Measurements from ENCODE around the gene DISC1. TPM values are rescaled to one million over a fixed set of nuclear protein-coding genes. Genes with fewer than 3 reads are reported as not detected.
"Not testable (repeated sequence)": the region's sequence is repeated elsewhere in the genome, so short reads cannot be mapped to it uniquely, and the experiment has no call there.

Gene DISC1
- total and polyA plus RNA-seq, 7 experiments from 2014 or later = 7.8 to 33.8 (median 17.1) TPM

GRCh38 chr1:231584921-231585320 lies 41.7 kb upstream of the DISC1 start:
- ChIA-PET CTCF (interaction anchor here (1.9 kb wide), 1 partner anchor 228 kb away, joined by 7 read pairs; no protein-coding TSS in a partner anchor), POLR2A (no interaction called here)
- Mint-ChIP-seq H3K27ac (no peak overlapping the region), H3K4me1 (no peaks in the 10 kb centered on the region), H3K9me3 (no peaks in the 10 kb centered on the region), H3K27me3 (no peaks in the 10 kb centered on the region), H3K4me3 (no peak overlapping the region), H3K36me3 (no peaks in the 10 kb centered on the region)
- ATAC-seq = no peak
- Histone ChIP-seq H3K4me1 (ENCODE audit: control insufficient read depth in 2 of 2, insufficient read depth in 2 of 2, low read length in 2 of 2) (no peaks in the 10 kb centered on the region), H3K9me3 (ENCODE audit: control insufficient read depth in 2 of 3, low read length in 3 of 3) (no peaks in the 10 kb centered on the region), H3K4me3 (ENCODE audit: low read length) (no peak overlapping the region), H3K27me3 (ENCODE audit: control insufficient read depth in 2 of 2, insufficient read depth in 2 of 2, low read length in 2 of 2) (no peaks in the 10 kb centered on the region), H3K36me3 (ENCODE audit: control insufficient read depth in 2 of 3, insufficient read depth in 3 of 3, low read length in 3 of 3) (no peaks in the 10 kb centered on the region), H3K27ac (ENCODE audit: low read depth, low read length) (no peak overlapping the region)
- no peak for DNase-seq
- intact Hi-C loops (cut with micrococcal nuclease) = no loop called here

DNA sequence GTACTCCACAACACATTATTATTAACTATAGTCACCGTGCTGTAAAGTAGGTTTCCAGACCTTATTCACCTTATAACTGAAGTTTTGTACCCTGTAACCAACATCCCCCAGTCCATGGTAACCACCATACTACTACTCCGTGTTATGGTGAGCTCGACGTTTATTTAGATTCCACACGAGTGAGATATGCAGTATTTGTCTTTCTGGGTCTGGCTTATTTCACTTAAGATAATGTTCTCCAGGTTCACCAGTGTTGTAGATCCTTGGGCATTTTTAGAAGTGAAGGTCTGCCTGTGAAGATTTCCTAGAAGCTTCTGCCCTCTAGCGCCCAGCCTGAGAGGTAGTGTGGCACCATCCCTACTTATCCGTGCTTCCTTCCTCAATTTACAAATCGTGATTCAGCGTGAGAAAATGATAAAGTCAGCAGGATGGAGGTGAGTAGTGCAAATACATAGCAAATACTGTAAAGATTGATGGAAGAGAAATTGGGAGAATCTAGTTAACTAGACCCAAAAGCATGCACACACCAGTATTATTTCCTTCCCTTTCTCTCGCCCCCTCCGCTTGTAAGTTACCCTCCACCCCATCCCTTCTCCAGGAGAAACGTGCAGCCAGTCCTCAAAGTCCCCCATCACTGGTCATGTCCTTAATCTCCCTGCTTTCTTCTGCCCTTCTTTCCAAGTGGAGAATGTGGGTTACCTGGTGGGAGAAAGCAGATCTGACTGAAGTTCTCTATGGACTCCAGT lies 36.0 kb upstream of the DISC1 start:
- intact Hi-C loops (cut with micrococcal nuclease) = loop anchor here (1.0 kb wide), 4 partner anchors 14 to 275 kb away; no protein-coding TSS in a partner anchor
- H3K4me3 Mint-ChIP-seq = no peak overlapping the region
- no peaks in the 10 kb centered on the region for H3K27me3 ChIP-seq (ENCODE audit: control insufficient read depth in 2 of 2, insufficient read depth in 2 of 2, low read length in 2 of 2)
- peaks cover 0 to 6% (median 0%) of the 10 kb centered on the region in 5 donors for H3K27me3 Mint-ChIP-seq
- DNase-seq (peak in 5 of 9 donors; percentile 24 to 43 (median 31)), ATAC-seq (peak; percentile 83)
- peaks cover 0 to 2% (median 0%) of the 10 kb centered on the region in 11 donors for H3K9me3 Mint-ChIP-seq
- peaks cover 3 to 10% (median 6%) of the 10 kb centered on the region in 7 donors for H3K4me1 Mint-ChIP-seq
- CTCF ChIA-PET = interaction anchor here (0.7 to 3.2 kb wide), 4 partner anchors 233 to 375 kb away, joined by 3 to 13 read pairs (median 3); no protein-coding TSS in a partner anchor
- H3K4me1 ChIP-seq (ENCODE audit: control insufficient read depth in 2 of 2, insufficient read depth in 2 of 2, low read length in 2 of 2) = no peaks in the 10 kb centered on the region
- no peak overlapping the region for H3K27ac ChIP-seq (ENCODE audit: low read depth, low read length)
- POLR2A ChIA-PET = interaction anchor here (0.6 kb wide), 1 partner anchor 355 kb away, joined by 4 read pairs; no protein-coding TSS in a partner anchor
- H3K9me3 ChIP-seq (ENCODE audit: control insufficient read depth in 2 of 3, low read length in 3 of 3) = no peaks in the 10 kb centered on the region
- H3K4me3 ChIP-seq (ENCODE audit: low read length) = no peak overlapping the region
- H3K27ac Mint-ChIP-seq = no peak overlapping the region
- peaks cover 0 to 2% (median 0%) of the 10 kb centered on the region in 5 donors for H3K36me3 Mint-ChIP-seq
- no peaks in the 10 kb centered on the region for H3K36me3 ChIP-seq (ENCODE audit: control insufficient read depth in 2 of 3, insufficient read depth in 3 of 3, low read length in 3 of 3)

DNA sequence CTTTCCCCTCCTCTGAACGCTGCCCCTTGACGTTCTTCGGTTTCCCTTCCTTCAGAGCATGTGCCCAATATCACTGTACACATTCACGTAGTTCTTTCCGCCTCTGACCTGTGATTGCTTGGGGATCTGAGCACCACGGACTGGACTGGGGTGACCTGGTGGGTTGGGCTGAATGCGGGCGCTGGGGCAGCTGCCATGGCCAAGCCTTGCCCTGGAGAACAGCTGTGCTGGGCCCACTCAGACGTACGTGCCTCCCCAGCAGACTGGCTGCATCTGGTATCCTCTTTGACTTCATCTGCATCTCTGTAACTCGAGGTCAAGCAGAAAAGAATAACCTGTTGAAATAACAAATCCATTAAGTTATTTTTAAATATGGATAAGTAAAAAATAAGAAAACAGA lies 35.1 kb upstream of the DISC1 start:
- Mint-ChIP-seq H3K27ac (no peak overlapping the region), H3K4me1 (peaks cover 5 to 18% (median 7%) of the 10 kb centered on the region in 7 donors), H3K36me3 (peaks cover 0 to 2% (median 0%) of the 10 kb centered on the region in 5 donors), H3K27me3 (peaks cover 0 to 6% (median 0%) of the 10 kb centered on the region in 5 donors), H3K9me3 (peaks cover 0 to 2% (median 0%) of the 10 kb centered on the region in 11 donors), H3K4me3 (no peak overlapping the region)
- Histone ChIP-seq H3K4me3 (ENCODE audit: low read length) (no peak overlapping the region), H3K27ac (ENCODE audit: low read depth, low read length) (no peak overlapping the region), H3K27me3 (ENCODE audit: control insufficient read depth in 2 of 2, insufficient read depth in 2 of 2, low read length in 2 of 2) (no peaks in the 10 kb centered on the region), H3K4me1 (ENCODE audit: control insufficient read depth in 2 of 2, insufficient read depth in 2 of 2, low read length in 2 of 2) (no peaks in the 10 kb centered on the region), H3K9me3 (ENCODE audit: control insufficient read depth in 2 of 3, low read length in 3 of 3) (no peaks in the 10 kb centered on the region), H3K36me3 (ENCODE audit: control insufficient read depth in 2 of 3, insufficient read depth in 3 of 3, low read length in 3 of 3) (no peaks in the 10 kb centered on the region)
- intact Hi-C loops (cut with micrococcal nuclease) = no loop called here
- ChIA-PET CTCF (interaction anchor here (1.2 to 3.2 kb wide), 4 partner anchors 229 to 376 kb away, joined by 3 to 13 read pairs (median 4); no protein-coding TSS in a partner anchor), POLR2A (interaction anchor here (0.6 kb wide), 1 partner anchor 217 kb away, joined by 4 read pairs; no protein-coding TSS in a partner anchor)
- DNase-seq (no peak), ATAC-seq (no peak)

DNA sequence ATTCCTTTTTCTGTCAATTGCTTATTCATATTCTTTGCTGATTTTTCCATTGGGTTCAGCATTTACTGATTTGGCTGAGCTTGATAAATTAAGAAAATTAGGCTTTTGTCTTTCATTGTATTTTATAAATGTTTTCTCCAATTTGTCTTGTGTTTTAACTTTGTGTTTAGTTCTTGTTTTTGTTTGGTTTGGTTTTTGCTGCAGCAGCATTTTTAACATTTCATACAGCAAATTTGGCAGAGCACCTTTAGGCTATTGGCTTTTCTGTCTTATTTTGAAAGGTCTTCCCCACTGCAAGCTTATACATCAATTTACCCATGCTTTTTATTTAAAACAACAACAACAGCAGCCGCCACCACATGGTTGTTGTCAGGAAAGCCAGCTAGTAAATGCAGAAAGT lies 33.8 kb upstream of the DISC1 start:
- Mint-ChIP-seq H3K4me3 (no peak overlapping the region), H3K9me3 (peaks cover 0 to 2% (median 0%) of the 10 kb centered on the region in 11 donors), H3K4me1 (peaks cover 5 to 21% (median 7%) of the 10 kb centered on the region in 7 donors), H3K27ac (no peak overlapping the region), H3K27me3 (peaks cover 0 to 6% (median 0%) of the 10 kb centered on the region in 5 donors), H3K36me3 (peaks cover 0 to 2% (median 0%) of the 10 kb centered on the region in 5 donors)
- intact Hi-C loops (cut with micrococcal nuclease) = no loop called here
- Histone ChIP-seq H3K9me3 (ENCODE audit: control insufficient read depth in 2 of 3, low read length in 3 of 3) (no peaks in the 10 kb centered on the region), H3K36me3 (ENCODE audit: control insufficient read depth in 2 of 3, insufficient read depth in 3 of 3, low read length in 3 of 3) (no peaks in the 10 kb centered on the region), H3K27me3 (ENCODE audit: control insufficient read depth in 2 of 2, insufficient read depth in 2 of 2, low read length in 2 of 2) (no peaks in the 10 kb centered on the region), H3K4me1 (ENCODE audit: control insufficient read depth in 2 of 2, insufficient read depth in 2 of 2, low read length in 2 of 2) (no peaks in the 10 kb centered on the region), H3K4me3 (ENCODE audit: low read length) (no peak overlapping the region), H3K27ac (ENCODE audit: low read depth, low read length) (no peak overlapping the region)
- ATAC-seq (no peak), DNase-seq (no peak)
- ChIA-PET CTCF (interaction anchor here (0.6 to 3.2 kb wide), 5 partner anchors 36 to 235 kb away, joined by 4 to 13 read pairs (median 5); no protein-coding TSS in a partner anchor), POLR2A (no interaction called here)

DNA sequence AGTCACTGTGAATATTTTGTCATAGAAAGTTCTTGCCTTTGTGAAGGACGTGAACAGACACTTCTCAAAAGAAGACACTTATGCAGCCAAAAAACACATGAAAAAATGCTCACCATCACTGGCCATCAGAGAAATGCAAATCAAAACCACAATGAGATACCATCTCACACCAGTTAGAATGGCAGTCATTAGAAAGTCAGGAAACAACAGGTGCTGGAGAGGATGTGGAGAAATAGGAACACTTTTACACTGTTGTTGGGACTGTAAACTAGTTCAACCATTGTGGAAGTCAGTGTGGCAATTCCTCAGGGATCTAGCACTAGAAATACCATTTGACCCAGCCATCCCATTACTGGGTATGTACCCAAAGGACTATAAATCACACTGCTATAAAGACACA lies 33.3 kb upstream of the DISC1 start:
- POLR2A ChIA-PET; H3K36me3 Mint-ChIP-seq; H3K36me3 ChIP-seq (ENCODE audit: control insufficient read depth in 2 of 3, insufficient read depth in 3 of 3, low read length in 3 of 3); H3K4me3 ChIP-seq (ENCODE audit: low read length); ATAC-seq; H3K9me3 ChIP-seq (ENCODE audit: control insufficient read depth in 2 of 3, low read length in 3 of 3); H3K27ac ChIP-seq (ENCODE audit: low read depth, low read length); H3K4me1 ChIP-seq (ENCODE audit: control insufficient read depth in 2 of 2, insufficient read depth in 2 of 2, low read length in 2 of 2); H3K4me3 Mint-ChIP-seq; H3K27me3 ChIP-seq (ENCODE audit: control insufficient read depth in 2 of 2, insufficient read depth in 2 of 2, low read length in 2 of 2); DNase-seq; H3K9me3 Mint-ChIP-seq; H3K27ac Mint-ChIP-seq; H3K27me3 Mint-ChIP-seq; intact Hi-C loops (cut with micrococcal nuclease): not testable (repeated sequence)
- H3K4me1 Mint-ChIP-seq = peaks cover 5 to 21% (median 7%) of the 10 kb centered on the region in 7 donors
- CTCF ChIA-PET = interaction anchor here (0.6 to 3.2 kb wide), 4 partner anchors 35 to 236 kb away, joined by 4 to 13 read pairs (median 4); no protein-coding TSS in a partner anchor

DNA sequence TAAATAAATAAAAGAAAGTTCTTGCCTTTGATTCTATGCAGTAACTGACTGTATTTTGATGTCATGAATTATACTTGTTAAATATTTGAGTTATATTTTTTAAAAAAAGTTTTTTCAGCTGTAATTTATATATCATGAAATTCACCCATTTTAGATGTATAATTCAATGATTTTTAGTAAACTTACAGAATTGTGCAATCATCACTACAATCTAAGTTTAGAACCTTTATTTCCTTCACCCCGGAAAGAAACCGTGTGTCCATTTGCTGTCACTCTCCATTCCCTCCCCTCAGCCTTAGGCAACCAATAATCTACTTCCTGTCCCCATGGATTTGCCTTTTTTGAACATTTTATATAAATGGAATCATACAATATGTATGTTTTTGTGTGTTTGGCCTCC lies 32.5 kb upstream of the DISC1 start:
- Mint-ChIP-seq H3K4me1 (peaks cover 5 to 21% (median 7%) of the 10 kb centered on the region in 7 donors), H3K4me3 (no peak overlapping the region), H3K27ac (peak overlapping the region in 1 of 9 donors; percentile 8), H3K27me3 (peaks cover 0 to 6% (median 0%) of the 10 kb centered on the region in 5 donors), H3K9me3 (peaks cover 0 to 2% (median 0%) of the 10 kb centered on the region in 11 donors), H3K36me3 (peaks cover 0 to 2% (median 0%) of the 10 kb centered on the region in 5 donors)
- DNase-seq (no peak), ATAC-seq (no peak)
- POLR2A ChIA-PET = no interaction called here
- Histone ChIP-seq H3K27ac (ENCODE audit: low read depth, low read length) (no peak overlapping the region), H3K27me3 (ENCODE audit: control insufficient read depth in 2 of 2, insufficient read depth in 2 of 2, low read length in 2 of 2) (no peaks in the 10 kb centered on the region), H3K9me3 (ENCODE audit: control insufficient read depth in 2 of 3, low read length in 3 of 3) (no peaks in the 10 kb centered on the region), H3K4me1 (ENCODE audit: control insufficient read depth in 2 of 2, insufficient read depth in 2 of 2, low read length in 2 of 2) (no peaks in the 10 kb centered on the region), H3K36me3 (ENCODE audit: control insufficient read depth in 2 of 3, insufficient read depth in 3 of 3, low read length in 3 of 3) (no peaks in the 10 kb centered on the region), H3K4me3 (ENCODE audit: low read length) (no peak overlapping the region)
- intact Hi-C loops (cut with micrococcal nuclease) = no loop called here
- CTCF ChIA-PET = no interaction called here
